ENCODE measurements around the gene ZNF70. TPM values are rescaled to one million over a fixed set of nuclear protein-coding genes. Genes with fewer than 3 reads are reported as not detected.

Gene ZNF70
- total RNA-seq, 1 experiment from 2014 or later = 3.2 TPM

- Histone ChIP-seq H2AFZ (ENCODE audit: low read depth, low read length, poor library complexity, severe bottlenecking) (peak overlapping the region; percentile 90), H3K27ac (ENCODE audit: low read depth, low read length) (no peak overlapping the region), H3K9me3 (ENCODE audit: control insufficient read depth in 1 of 2, insufficient read depth in 1 of 2, low read depth in 1 of 2, low read length in 2 of 2) (no peaks in the 10 kb centered on the region), H3K4me3 (replicated peaks in 1 of 2; ENCODE audit: low read depth in 1 of 2, low read length in 2 of 2) (no peak overlapping the region), H3K79me2 (ENCODE audit: insufficient read depth, low read length) (no peaks in the 10 kb centered on the region), H3K9ac (ENCODE audit: low read length) (no peak overlapping the region), H3K4me1 (ENCODE audit: control insufficient read depth in 1 of 2, insufficient read depth in 2 of 2, low read length in 2 of 2) (peaks cover 9 to 12% of the 10 kb centered on the region in 2 experiments), H3K4me2 (ENCODE audit: low read length) (no peak overlapping the region), H3K36me3 (ENCODE audit: control insufficient read depth in 1 of 2, insufficient read depth in 2 of 2, low read length in 2 of 2) (no peaks in the 10 kb centered on the region), H4K20me1 (ENCODE audit: insufficient read depth) (no peaks in the 10 kb centered on the region), H3K27me3 (ENCODE audit: insufficient read depth, low read length) (no peaks in the 10 kb centered on the region), H3K9me2 (ENCODE audit: insufficient read depth) (no peaks in the 10 kb centered on the region)
- ChIA-PET CTCF (no interaction called here), POLR2A (no interaction called here), RAD21 (ENCODE audit: low non-redundant PET in 1 of 2, low total read pairs in 2 of 2, uncharacterized antibody in 2 of 2, unreplicated experiment in 2 of 2) (no interaction called here)
- BruUV-seq (replicated peaks) = no TSS peak
- intact Hi-C loops (cut with micrococcal nuclease) = no loop called here
- TF ChIP-seq JUND (IDR thresholded peaks at IDR 0.05) = no peak
- no peak for TF ChIP-seq SIN3A (IDR thresholded peaks at IDR 0.05; ENCODE audit: low read depth)
- no peak for TF ChIP-seq EZH2 (IDR thresholded peaks at IDR 0.05)
- TF ChIP-seq SP1 (IDR thresholded peaks at IDR 0.05; ENCODE audit: low read depth) = no peak
- TF ChIP-seq POLR2AphosphoS5 (IDR thresholded peaks at IDR 0.05; ENCODE audit: low read depth, low read length) = no peak
- TF ChIP-seq ATF3 (IDR thresholded peaks at IDR 0.05) = no peak
- TF ChIP-seq ZNF274 (IDR thresholded peaks at IDR 0.05; ENCODE audit: low read depth, low read length) = no peak
- TF ChIP-seq ELF1 (IDR thresholded peaks at IDR 0.05; ENCODE audit: borderline replicate concordance, low read depth) = no peak
- TF ChIP-seq REST (IDR thresholded peaks at IDR 0.05; ENCODE audit: low read depth) = no peak
- TF ChIP-seq ZBTB33 (IDR thresholded peaks at IDR 0.05; ENCODE audit: extremely low read depth, insufficient replicate concordance, low read length) = no peak
- TF ChIP-seq CTCF (IDR thresholded peaks at IDR 0.05 in 2 of 3, conservative IDR thresholded peaks at IDR 0.05 in 1 of 3; ENCODE audit: borderline replicate concordance in 1 of 3, insufficient read depth in 1 of 3, low read depth in 2 of 3, low read length in 2 of 3) = no peak
- no peak for TF ChIP-seq EZH2phosphoT487 (IDR thresholded peaks at IDR 0.05; ENCODE audit: borderline replicate concordance)
- TF ChIP-seq RAD21 (IDR thresholded peaks at IDR 0.05; ENCODE audit: low read depth) = no peak
- no peak for TF ChIP-seq FOSL1 (IDR thresholded peaks at IDR 0.05; ENCODE audit: low read depth)
- TF ChIP-seq YY1 (IDR thresholded peaks at IDR 0.05; ENCODE audit: extremely low read depth, insufficient replicate concordance, low read depth, low read length) = no peak
- no peak for TF ChIP-seq CBX3 (IDR thresholded peaks at IDR 0.05; ENCODE audit: low read depth)
- no peak for ATAC-seq
- DNase-seq (ENCODE audit: low read depth, low spot score) = no peak
Observed at GRCh38 chr22:23722724-23723123, 28.2 kb downstream of the ZNF70 start.
